ENCODE results near the gene FZD4.
"Not testable (repeated sequence)": the region's sequence is repeated elsewhere in the genome, so short reads cannot be mapped to it uniquely, and the experiment has no call there.

The FZD4 gene

GRCh38 chr11:86938203-86938899, 16.8 kb downstream of the FZD4 start:
- no peak for DNase-seq (ENCODE audit: low spot score)

- DNase-seq (ENCODE audit: low spot score) = not testable (repeated sequence)
Measured at GRCh38 chr11:86937193-86937806, 17.9 kb downstream of the FZD4 start.

GRCh38 chr11:86934926-86935579, 20.1 kb downstream of the FZD4 start:
- no peak for DNase-seq (ENCODE audit: low spot score)

DNA sequence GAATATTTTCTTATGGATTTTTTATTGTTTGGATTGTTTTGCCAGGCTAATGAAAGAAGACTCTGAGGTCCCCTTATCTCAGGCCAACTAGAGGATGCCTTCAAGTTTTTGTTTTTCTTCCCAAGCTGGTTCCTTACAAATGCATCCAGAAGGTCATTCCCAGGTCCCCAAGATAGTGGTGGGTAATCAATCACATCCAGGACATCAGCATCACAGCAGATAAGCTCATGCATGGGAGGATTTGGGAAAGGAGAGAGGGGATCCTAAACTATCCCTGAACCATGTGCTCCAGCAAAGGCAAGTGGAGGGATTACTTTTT, 20.7 kb downstream of the FZD4 start:
- DNase-seq (ENCODE audit: low spot score) = no peak

DNA sequence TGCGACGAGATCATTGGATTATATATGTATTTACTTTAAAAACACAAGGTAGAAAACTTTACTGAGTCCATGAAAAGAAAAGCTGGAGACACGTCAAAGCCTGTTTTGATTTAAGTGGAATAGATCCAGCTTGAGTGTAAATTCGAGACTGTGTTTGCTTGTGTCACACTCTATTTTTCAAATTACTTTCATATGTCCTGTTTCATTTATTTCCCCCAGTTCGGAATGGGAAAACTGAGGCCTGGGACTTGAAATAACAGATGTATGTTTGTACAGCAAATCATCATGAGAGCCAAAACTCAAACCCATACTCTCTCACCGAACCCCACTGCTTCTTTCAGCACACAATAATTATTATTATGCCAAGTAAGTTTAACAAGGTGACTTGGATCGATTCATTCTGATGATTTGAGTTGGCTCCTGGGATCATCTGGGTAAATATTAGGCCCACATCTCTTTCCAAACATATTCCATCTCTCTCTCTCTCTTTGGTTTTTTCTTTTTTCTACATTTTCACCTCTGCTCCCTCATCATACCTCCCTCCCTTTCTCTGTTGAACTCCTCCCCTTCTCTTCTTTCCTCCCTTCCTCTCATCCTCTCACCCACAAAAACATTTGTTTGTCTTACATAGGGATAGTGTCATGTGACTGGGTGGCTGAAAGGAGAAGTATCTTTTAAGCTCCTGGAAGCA, 21.2 kb downstream of the FZD4 start:
- DNase-seq (ENCODE audit: low spot score) = no peak

DNA sequence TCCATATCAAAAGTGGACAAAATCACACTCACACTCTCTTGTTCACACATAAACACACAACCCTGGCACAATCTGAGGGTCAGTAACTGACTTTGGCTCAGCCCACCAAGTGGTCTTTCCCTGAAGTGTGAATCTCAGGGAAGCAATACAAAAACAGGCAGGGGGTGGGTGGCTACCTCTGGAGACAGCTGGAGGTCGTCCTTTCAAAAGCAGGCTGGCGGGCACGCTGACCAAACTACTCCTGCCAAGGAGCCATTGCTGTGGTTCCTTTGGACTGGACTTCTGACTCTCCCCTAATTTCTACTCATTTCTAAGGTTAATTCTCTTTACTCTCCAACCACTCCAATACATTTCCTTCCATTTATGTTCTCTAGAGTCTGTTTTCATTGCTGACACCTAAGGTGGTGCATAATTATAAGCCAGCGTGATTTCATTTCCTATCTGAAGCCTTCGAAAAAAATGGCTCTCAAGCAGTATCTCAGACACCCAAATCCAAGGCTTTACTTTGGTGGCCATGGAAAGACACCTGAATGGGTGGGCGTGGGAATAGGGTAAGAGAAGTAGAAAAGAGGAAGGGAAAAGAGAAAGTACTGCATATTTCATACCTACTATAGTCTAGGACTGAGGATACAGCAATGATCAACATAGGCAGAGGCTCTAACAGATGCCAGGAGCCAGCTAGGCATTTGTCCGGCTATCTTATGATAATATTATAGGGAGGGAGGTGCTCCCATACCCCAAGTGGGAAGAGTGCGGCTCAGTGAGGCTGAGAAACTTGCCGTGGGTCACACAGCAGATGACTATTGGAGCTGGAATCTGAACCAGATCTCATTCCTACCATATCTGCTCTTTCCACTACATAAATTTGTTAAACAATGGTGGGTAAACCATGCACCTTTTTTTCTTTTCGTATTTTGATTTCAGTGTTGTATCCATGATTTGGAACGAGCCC, 22.0 kb downstream of the FZD4 start:
- no peak for DNase-seq (ENCODE audit: low spot score)

DNA sequence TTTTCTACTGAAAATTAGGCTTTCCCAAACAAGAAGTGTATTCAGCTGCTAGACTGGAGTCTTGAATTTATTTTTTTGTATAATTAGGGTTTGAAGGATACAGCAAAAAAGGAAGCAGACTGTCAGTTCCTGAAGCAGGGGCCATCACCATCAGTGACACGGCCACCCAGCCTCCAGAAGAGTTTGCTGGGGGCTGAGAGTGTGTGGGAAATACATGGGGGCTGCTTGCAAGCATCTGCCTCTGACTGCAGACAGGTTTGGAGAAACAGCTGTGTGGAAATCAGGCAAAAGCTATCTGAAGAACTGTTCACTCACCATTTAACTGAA, 23.0 kb downstream of the FZD4 start:
- no peak for DNase-seq (ENCODE audit: low spot score)

DNA sequence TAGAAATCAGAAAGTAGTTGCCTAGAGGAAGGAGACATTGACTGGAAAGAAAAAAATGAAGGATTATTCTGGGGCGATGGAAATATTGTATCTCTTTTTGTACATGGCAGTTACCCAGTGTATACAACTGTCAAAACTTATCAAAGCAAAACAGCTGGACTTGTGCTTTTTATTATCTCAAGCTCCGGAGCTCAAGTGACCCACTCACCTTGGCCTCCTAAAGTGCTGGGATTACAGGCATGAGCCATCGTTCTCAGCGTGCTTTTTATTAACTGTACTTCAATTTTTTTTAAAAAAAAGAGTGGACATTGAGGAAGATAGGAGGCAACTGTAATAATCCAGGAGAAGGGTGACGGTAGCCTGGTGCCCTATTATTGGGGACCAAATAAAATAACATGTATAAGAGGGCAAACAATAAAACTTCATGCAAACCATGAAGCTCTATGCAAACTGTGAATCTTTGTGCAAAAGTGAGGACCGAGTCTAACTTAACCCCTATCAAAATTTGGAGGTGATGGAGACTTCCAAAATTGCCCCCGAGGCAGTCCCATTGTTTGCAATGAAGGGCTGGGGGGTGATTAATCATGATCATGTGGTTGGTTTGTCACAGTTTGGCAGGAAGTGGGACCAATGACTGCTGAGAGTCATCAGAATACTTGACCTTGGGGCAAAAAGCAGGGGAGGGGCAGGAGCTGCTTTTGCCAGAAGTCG, 23.5 kb downstream of the FZD4 start:
- no peak for DNase-seq (ENCODE audit: low spot score)

DNA sequence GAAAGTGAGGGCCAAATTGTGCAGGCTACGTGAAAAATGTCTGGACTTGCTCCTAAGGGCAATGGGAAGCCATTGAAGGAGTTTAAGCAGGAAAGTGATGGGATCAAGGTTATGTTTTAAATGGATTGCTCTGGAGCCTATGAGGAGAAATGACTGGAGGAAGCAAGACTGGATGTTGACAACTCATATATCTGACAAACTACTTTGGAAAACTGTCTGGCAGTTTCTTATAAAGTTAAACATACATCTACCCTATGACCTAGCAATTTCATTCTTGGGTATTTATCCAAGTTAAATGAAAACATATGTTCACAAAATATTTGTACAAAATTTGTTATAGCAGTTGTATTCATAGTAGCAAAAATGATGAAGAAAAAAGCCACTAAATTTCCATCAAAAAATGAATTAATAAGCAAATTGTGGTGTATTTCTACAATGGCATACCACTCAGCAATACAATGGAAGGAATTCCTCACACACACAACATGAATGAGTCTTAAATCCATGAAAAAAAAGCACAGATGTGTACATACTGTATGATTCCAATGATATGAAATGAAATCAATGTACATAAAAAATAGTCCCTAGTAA, 24.1 kb downstream of the FZD4 start:
- no peak for DNase-seq (ENCODE audit: low spot score)

DNA sequence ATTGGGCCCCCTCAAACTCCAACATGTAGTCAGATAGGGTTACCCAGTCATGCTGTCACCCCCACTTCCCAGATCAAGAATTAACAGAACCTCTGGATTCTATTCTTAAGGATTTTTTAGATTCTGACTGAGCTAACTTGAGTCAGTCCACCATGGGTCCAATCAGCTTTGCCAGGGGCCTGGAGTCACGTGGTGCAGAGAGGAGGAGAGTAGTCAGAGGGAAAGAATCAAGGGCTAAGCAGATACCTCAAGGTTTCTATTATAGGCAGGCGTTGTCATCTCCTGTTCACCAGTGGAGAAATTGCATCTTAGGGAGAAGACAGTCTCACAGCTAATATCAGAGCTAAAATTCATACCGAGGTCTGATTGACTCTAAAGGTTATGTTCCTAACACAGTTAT, 28.2 kb downstream of the FZD4 start:
- DNase-seq (ENCODE audit: low spot score) = no peak

DNA sequence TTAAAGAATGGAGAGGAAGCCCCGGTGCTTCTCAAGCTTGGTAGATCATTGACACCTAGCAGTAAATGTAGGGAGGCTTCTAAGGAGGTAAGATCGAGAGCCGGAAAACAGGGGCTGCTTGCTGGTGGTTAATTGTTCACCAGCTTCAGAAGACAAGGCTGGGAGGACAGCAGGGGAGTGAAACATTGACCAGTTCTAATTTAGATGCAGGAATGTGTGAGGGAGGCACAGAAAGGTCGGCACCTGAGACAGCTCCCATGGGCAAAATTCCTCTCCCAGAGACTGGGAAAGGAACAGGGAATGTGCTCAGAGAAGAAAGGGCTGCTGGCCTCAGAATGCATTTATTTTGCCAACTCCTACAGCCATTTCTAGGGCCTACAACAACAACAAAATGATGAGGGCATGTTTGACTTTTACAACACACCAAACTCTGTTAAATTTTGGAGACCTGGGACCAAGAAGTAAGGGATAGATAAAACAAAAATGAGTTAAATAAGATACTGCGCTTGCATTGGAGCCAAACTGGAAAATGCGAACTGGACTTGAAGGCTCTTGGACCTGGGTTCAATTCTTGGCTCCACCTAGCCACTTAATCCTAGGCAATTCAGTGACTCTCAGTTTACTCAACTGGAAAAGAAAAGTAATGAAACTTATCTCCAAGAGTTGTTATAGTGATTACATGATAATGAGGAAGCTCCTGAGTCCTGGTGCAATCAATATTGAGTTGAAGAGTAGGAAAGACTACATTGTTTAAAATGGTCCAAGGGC, 31.0 kb downstream of the FZD4 start:
- DNase-seq (ENCODE audit: low spot score) = peak; percentile 42

DNA sequence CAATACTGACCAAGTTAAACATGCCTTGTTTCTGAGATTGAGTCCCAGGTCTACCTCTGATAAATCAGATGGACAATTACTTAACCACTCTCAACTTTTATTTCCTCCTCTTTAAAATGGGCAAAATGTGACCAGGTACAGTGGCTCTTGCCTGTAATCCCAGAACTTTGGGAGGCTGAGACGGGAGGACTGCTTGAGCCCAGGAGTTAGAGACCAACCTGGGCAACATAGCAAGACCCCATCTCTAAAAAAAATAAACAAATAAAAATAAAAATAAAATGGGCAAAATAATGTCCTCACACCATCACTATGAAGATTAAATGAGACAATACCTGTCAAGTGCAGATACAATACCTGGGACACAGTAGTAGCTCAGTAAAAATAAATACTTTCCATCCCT, 33.0 kb downstream of the FZD4 start:
- DNase-seq (ENCODE audit: low spot score) = no peak

- peak; percentile 63 for DNase-seq (ENCODE audit: low spot score)
Measured at GRCh38 chr11:86919557-86920210, 35.5 kb downstream of the FZD4 start.

DNA sequence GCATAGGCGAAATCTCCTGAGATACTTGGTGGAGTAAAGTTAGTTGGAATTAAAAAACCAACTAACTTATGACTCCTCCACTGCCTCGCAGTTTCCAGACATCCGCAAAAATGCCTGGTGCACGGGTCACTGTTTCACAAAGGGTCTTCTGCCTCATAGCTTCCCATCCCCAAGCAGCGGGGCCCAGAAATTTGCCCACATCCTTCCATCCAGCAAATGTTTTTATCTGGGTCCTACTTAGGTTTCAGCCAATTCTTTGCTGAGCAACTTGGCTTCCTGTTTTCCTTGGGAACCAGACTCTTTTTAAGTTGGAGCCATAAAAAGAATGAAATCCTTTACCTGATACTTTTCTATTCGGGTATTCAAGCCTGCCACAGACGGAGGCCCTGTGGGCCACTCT, 36.2 kb downstream of the FZD4 start:
- DNase-seq (ENCODE audit: low spot score) = no peak

GRCh38 chr11:86918496-86918895, 36.7 kb downstream of the FZD4 start:
- no peak for DNase-seq (ENCODE audit: low spot score)

DNA sequence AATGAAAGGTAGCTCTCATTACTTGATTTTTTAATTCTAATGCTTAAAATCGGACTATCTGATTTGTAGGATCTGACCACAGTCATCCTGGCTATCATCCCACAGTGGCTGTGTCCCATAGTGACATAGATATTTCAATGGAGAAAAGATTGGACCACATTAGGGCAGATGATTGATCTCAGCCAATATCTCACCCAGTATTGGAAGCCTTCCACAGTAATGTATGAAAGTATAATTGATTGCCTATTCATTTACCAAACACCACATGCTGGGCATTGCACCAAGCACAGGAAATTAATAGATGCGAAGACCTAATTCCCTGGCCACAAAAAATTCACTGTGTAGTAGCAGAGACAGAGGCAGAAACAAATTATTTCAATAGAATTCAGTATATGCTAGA, 37.6 kb downstream of the FZD4 start:
- DNase-seq (ENCODE audit: low spot score) = no peak

- peak; percentile 60 for DNase-seq (ENCODE audit: low spot score)
Measured at GRCh38 chr11:86916330-86916729, 38.9 kb downstream of the FZD4 start.

DNA sequence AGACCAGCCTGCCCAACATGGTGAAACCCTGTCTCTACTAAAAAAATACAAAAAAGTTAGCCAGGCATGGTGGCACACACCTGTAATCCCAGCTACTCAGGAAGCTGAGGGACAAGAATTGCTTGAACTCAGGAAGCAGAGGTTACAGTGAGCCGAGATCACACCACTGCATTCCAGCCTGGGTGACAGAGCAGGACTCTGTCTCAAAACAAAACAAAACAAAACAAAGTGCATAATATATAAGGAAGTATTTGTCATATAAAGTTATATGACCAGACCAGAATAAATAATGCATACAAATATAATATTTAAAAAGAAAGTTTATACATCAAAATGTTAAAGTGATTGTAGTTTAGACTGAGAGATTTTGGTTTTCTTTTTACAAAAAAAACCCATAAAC, 39.3 kb downstream of the FZD4 start:
- DNase-seq (ENCODE audit: low spot score) = not testable (repeated sequence)

- DNase-seq (ENCODE audit: low spot score) = no peak
Measured at GRCh38 chr11:86914865-86915519, 40.2 kb downstream of the FZD4 start.
